ENCODE measurements around the gene DNM2. TPM values are rescaled to one million over a fixed set of nuclear protein-coding genes. Genes with fewer than 3 reads are reported as not detected.
A peak's percentile ranks its signal among the peaks of the same experiment; 100 is the strongest.
"Not testable (repeated sequence)": the region's sequence is repeated elsewhere in the genome, so short reads cannot be mapped to it uniquely, and the experiment has no call there.

DNM2 gene
- total RNA-seq, 4 donors from 2014 or later: 353 to 827 (median 464) TPM

- no peak overlapping the region for H3K4me3 ChIP-seq
- no peak overlapping the region for H3K27ac ChIP-seq
- no peaks in the 10 kb centered on the region for H3K9me3 ChIP-seq
- H3K27me3 ChIP-seq: no peaks in the 10 kb centered on the region
- DNase-seq: no peak
- H3K4me1 ChIP-seq: peaks cover 0 to 21% (median 0%) of the 10 kb centered on the region in 4 donors
- H3K36me3 ChIP-seq: no peaks in the 10 kb centered on the region
- TF ChIP-seq CTCF (IDR thresholded peaks at IDR 0.05): no peak
- TF ChIP-seq POLR2A (IDR thresholded peaks at IDR 0.05): no peak
These were observed 148.6 kb downstream of the DNM2 start for GRCh38 chr19:10866495-10866894.

GRCh38 chr19:10868872-10869547 is 151.1 kb downstream of the DNM2 start:
- TF ChIP-seq POLR2A (IDR thresholded peaks at IDR 0.05) (no peak), CTCF (IDR thresholded peaks at IDR 0.05) (no peak)
- Histone ChIP-seq H3K4me3 (no peak overlapping the region), H3K27ac (peak overlapping the region in 2 of 4 donors; percentile 42 to 76), H3K4me1 (peaks cover 0 to 33% (median 0%) of the 10 kb centered on the region in 4 donors), H3K9me3 (no peaks in the 10 kb centered on the region), H3K27me3 (no peaks in the 10 kb centered on the region), H3K36me3 (no peaks in the 10 kb centered on the region)
- DNase-seq: no peak

GRCh38 chr19:10869872-10870311 is 152.0 kb downstream of the DNM2 start:
- H3K4me3 ChIP-seq, H3K27me3 ChIP-seq, H3K36me3 ChIP-seq, H3K9me3 ChIP-seq: not testable (repeated sequence)
- H3K4me1 ChIP-seq: peaks cover 0 to 35% (median 1%) of the 10 kb centered on the region in 4 donors
- peak overlapping the region in 1 of 4 donors; percentile 81 for H3K27ac ChIP-seq
- peak in 1 of 3 donors; percentile 61 for DNase-seq

GRCh38 chr19:10870501-10870954 is 152.6 kb downstream of the DNM2 start:
- H3K27me3 ChIP-seq: no peaks in the 10 kb centered on the region
- H3K9me3 ChIP-seq: no peaks in the 10 kb centered on the region
- H3K4me1 ChIP-seq: peaks cover 0 to 35% (median 1%) of the 10 kb centered on the region in 4 donors
- H3K4me3 ChIP-seq: peak overlapping the region; percentile 22 to 49 (median 45)
- peak overlapping the region; percentile 54 to 81 (median 78) for H3K27ac ChIP-seq
- DNase-seq: no peak
- no peak for TF ChIP-seq POLR2A (IDR thresholded peaks at IDR 0.05)
- TF ChIP-seq CTCF (IDR thresholded peaks at IDR 0.05): no peak
- no peaks in the 10 kb centered on the region for H3K36me3 ChIP-seq

GRCh38 chr19:10870955-10871603 is 153.2 kb downstream of the DNM2 start, which contains the start of gene CARM1:
TSS of gene CARM1 (plus strand) at chr19:10871553. CDS start at chr19:10871703, 150 bp downstream.
- Histone ChIP-seq H3K27me3 (no peaks in the 10 kb centered on the region), H3K36me3 (no peaks in the 10 kb centered on the region), H3K9me3 (no peaks in the 10 kb centered on the region), H3K4me1 (peaks cover 0 to 35% (median 1%) of the 10 kb centered on the region in 4 donors), H3K4me3 (peak within 1 kb of the TSS; percentile 75 to 97 (median 90)), H3K27ac (peak within 1 kb of the TSS; percentile 81 to 92 (median 88))
- TF ChIP-seq POLR2A (IDR thresholded peaks at IDR 0.05) (no peak), CTCF (IDR thresholded peaks at IDR 0.05) (peak; percentile 51 to 99 (median 91))
- peak; percentile 99 to 100 (median 100) for DNase-seq

Data from Peyer's patch (tissue), 4 donors.